A549 (cell line): ENCODE results near the gene TTLL11.

Source experiments
- CBX8 ChIP-seq: fragments of 200-600 bp; sonication (generic); IDR thresholded peaks from 2 replicates; pipeline ENCODE4 v1.6.1; 2016
- EHF ChIP-seq: fragments of 250-450 bp; sonication (Bioruptor Pico); IDR thresholded peaks from 2 replicates; pipeline ENCODE4 v1.5.0; 2020; ENCODE audit warnings: mild to moderate bottlenecking
- EP300 ChIP-seq, 2 experiments: fragments of >200 bp; sonication (Bioruptor Twin); formaldehyde crosslinking; IDR thresholded peaks; 2 replicates in 1 of 2; 3 replicates in 1 of 2; pipeline ENCODE4 v1.6.1; 2016 to 2017
- KDM5A ChIP-seq: fragments of 200-600 bp; sonication (generic); IDR thresholded peaks from 2 replicates; pipeline ENCODE4 v1.6.1; 2016; ENCODE audit warnings: antibody characterized with exemption, mild to moderate bottlenecking
- MAZ ChIP-seq: fragments of 150-350 bp; IDR thresholded peaks from 2 replicates; pipeline ENCODE4 v1.6.1; 2014; ENCODE audit warnings: antibody characterized with exemption, low read depth, low read length, borderline replicate concordance
- POLR2AphosphoS2 ChIP-seq: conservative IDR thresholded peaks from 2 replicates; pipeline ENCODE4 v1.6.1; 2012; ENCODE audit warnings: low read length, improper control_type of control experiment, inconsistent platforms
- ZNF302 ChIP-seq: fragments of 250-450 bp; sonication (Bioruptor Pico); IDR thresholded peaks from 2 replicates; pipeline ENCODE4 v1.9.0; 2021; ENCODE audit warnings: inconsistent platforms, mild to moderate bottlenecking, moderate library complexity
- TF ChIP-seq, protein P1 (sequence below): fragments of >200 bp; sonication (Bioruptor Twin); formaldehyde crosslinking; IDR thresholded peaks from 3 replicates; pipeline ENCODE4 v1.5.1; 2016

DNA sequence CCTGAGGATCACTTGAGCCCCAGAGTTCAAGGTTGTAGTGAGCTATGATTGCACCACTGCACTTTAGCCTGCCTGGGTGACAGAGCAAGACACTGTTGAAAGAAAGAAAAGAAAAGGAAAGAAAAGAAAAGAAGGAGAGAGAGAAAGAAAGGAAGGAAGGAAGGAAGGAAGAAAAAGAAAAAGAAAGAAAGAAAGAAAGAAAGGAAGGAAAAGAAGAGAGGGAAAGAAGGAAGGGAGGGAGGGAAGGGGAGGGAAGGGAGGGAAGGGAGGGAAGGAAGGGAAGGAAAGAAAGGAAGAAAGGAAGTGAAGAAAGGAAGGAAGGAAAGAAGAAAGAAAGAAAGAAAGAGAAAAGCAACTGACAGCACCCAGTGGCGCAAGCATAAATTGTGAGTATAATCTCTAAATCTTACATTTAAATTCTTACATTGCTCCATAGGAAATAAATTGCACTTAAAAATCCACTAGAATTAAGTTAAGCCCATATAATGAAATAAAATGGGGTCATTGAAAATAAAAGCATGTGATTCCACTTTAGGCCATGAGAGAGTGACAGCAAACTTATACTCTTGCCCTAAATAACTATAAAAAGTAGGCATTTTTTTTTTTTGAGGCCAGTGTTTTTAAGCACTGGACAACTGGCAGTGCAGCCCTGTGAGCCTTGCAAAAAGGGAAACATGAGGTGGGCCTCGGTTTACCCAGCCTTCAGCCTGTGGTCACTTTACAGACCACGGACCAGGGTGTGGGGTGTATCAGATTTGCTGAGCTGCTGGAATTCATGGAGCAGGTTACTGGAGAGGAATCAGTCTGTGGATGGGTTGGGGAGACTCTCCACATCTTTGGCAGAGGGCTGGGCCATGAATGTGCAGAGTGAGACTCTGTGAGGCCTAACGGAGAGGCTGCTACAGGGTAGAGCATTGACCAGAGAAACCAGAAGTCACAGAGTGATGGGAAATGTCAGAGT, 175.5 kb downstream of the TTLL11 start:
- no peak for TF ChIP-seq POLR2AphosphoS2
- no peak for TF ChIP-seq CBX8
- no peak for TF ChIP-seq EHF (CRISPR knock-in tag)
- TF ChIP-seq, protein P1, sequence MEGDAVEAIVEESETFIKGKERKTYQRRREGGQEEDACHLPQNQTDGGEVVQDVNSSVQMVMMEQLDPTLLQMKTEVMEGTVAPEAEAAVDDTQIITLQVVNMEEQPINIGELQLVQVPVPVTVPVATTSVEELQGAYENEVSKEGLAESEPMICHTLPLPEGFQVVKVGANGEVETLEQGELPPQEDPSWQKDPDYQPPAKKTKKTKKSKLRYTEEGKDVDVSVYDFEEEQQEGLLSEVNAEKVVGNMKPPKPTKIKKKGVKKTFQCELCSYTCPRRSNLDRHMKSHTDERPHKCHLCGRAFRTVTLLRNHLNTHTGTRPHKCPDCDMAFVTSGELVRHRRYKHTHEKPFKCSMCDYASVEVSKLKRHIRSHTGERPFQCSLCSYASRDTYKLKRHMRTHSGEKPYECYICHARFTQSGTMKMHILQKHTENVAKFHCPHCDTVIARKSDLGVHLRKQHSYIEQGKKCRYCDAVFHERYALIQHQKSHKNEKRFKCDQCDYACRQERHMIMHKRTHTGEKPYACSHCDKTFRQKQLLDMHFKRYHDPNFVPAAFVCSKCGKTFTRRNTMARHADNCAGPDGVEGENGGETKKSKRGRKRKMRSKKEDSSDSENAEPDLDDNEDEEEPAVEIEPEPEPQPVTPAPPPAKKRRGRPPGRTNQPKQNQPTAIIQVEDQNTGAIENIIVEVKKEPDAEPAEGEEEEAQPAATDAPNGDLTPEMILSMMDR: no peak
- no peak for TF ChIP-seq EP300 (IDR thresholded peaks at IDR 0.05)
- TF ChIP-seq MAZ: no peak
- no peak for TF ChIP-seq KDM5A
- TF ChIP-seq ZNF302 (CRISPR knock-in tag): no peak
